Measurements from ENCODE around the gene CASP10. TPM values are rescaled to one million over a fixed set of nuclear protein-coding genes. Genes with fewer than 3 reads are reported as not detected.

Gene CASP10
- total and polyA plus RNA-seq, 2 of the 8 experiments (the other 6 are each of a cell fraction or from before 2014, with no cell fraction given), result 2.3 to 4.0 TPM

DNA sequence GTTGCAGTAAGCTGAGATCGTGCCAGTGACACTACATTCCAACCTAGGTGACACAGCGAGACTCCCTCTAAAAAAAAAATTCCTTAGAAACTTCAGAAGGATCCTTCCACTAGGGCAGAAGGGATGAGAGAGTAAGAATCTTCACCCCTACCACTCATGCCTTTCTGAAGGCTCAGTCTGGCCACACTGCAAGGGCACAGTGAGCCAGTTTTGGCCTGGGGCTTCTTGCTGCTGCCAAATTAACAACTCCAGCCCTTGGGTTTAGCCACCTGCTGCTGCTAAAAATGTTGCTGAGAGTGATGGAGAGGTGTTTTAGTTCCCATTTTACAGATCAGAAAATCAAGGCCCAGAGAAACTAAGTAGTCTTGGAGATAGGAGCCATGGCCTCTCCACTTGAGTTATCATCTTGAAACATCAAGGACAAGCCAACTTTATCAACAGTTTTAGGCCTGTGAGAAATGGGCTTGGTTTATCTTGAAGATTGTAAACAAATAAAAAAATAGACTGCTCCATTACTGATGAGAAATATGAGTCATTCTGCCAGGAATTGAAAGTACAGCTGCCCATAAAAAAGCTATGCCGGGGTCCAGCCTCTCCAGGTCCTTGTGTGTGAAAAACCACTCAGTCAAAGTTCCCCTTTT, 45.5 kb downstream of the CASP10 start (continued):
- TF ChIP-seq NRF1 (IDR thresholded peaks at IDR 0.05; ENCODE audit: low read depth, low read length) (no peak), BACH1 (IDR thresholded peaks at IDR 0.05; ENCODE audit: low read length) (no peak), CBX5 (IDR thresholded peaks at IDR 0.05; ENCODE audit: low read depth, low read length) (no peak), GABPA (IDR thresholded peaks at IDR 0.05; ENCODE audit: borderline replicate concordance, insufficient read depth, low read length) (no peak), SIN3A (conservative IDR thresholded peaks at IDR 0.05 in 1 of 2, IDR thresholded peaks at IDR 0.05 in 1 of 2; ENCODE audit: low read depth in 1 of 2, low read length in 2 of 2) (no peak), JUN (IDR thresholded peaks at IDR 0.05; ENCODE audit: low read depth, low read length) (no peak), FOSL1 (IDR thresholded peaks at IDR 0.05; ENCODE audit: insufficient read depth, low read depth, low read length) (no peak)
- TF ChIP-seq, protein P1, sequence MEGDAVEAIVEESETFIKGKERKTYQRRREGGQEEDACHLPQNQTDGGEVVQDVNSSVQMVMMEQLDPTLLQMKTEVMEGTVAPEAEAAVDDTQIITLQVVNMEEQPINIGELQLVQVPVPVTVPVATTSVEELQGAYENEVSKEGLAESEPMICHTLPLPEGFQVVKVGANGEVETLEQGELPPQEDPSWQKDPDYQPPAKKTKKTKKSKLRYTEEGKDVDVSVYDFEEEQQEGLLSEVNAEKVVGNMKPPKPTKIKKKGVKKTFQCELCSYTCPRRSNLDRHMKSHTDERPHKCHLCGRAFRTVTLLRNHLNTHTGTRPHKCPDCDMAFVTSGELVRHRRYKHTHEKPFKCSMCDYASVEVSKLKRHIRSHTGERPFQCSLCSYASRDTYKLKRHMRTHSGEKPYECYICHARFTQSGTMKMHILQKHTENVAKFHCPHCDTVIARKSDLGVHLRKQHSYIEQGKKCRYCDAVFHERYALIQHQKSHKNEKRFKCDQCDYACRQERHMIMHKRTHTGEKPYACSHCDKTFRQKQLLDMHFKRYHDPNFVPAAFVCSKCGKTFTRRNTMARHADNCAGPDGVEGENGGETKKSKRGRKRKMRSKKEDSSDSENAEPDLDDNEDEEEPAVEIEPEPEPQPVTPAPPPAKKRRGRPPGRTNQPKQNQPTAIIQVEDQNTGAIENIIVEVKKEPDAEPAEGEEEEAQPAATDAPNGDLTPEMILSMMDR (IDR thresholded peaks at IDR 0.05; ENCODE audit: control extremely low read depth in 1 of 3, insufficient read depth in 1 of 3, low read depth in 1 of 3, low read length in 3 of 3), result no peak

All from H1 (cell line).